ENCODE measurements around the gene AIFM3. TPM values are rescaled to one million over a fixed set of nuclear protein-coding genes. Genes with fewer than 3 reads are reported as not detected.

AIFM3 gene
- polyA plus RNA-seq, 2 of the 4 experiments (the other 2 are of a cell fraction) = 1.4 to 3.6 TPM

DNA sequence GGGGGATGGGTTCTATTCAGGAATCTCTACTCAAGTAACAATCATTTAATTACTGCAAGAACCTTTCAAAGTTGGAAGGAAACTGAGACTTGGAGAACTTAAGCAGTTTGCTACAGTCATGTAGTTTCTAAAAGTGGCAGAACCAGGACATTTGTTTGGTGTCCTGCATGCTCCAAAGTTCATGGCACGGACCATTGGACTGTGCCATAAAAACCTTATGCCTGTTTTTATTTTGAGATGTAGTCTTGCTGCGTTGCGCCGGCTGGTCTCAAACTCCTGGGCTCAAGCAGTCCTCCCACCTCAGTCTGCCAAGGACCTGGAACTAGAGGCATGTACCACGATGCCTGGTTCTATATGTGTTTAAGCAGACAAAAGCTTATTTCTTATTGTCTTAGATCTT, 18.6 kb upstream of the AIFM3 start:
- Histone ChIP-seq H3K4me1 (peaks cover 41% of the 10 kb centered on the region), H3K27ac (no peak overlapping the region), H3K4me2 (no peak overlapping the region), H3K4me3 (no peak overlapping the region), H3K9me3 (no peaks in the 10 kb centered on the region)
- TF ChIP-seq CHD2 (IDR thresholded peaks at IDR 0.05; ENCODE audit: low read length, partially characterized antibody) (no peak), JUNB (IDR thresholded peaks at IDR 0.05) (no peak), RAD21 (conservative IDR thresholded peaks at IDR 0.05 in 1 of 2, IDR thresholded peaks at IDR 0.05 in 1 of 2) (no peak), MYC (IDR thresholded peaks at IDR 0.05; ENCODE audit: borderline replicate concordance, low read length) (no peak), HEYL (CRISPR knock-in tag; IDR thresholded peaks at IDR 0.05) (no peak), HOXB13 (CRISPR knock-in tag; IDR thresholded peaks at IDR 0.05; ENCODE audit: low read depth) (no peak), RNF2 (IDR thresholded peaks at IDR 0.05; ENCODE audit: borderline replicate concordance, low read depth) (no peak), EHMT2 (IDR thresholded peaks at IDR 0.05; ENCODE audit: low read depth) (no peak), SREBF2 (IDR thresholded peaks at IDR 0.05) (no peak), EP300 (IDR thresholded peaks at IDR 0.05) (no peak), KDM5A (IDR thresholded peaks at IDR 0.05) (no peak), HDAC2 (IDR thresholded peaks at IDR 0.05) (no peak), SMC3 (IDR thresholded peaks at IDR 0.05) (no peak), ZC3H11A (IDR thresholded peaks at IDR 0.05) (no peak), NR3C1 (IDR thresholded peaks at IDR 0.05) (no peak), CBX2 (IDR thresholded peaks at IDR 0.05; ENCODE audit: borderline replicate concordance, low read depth) (no peak)
- TF ChIP-seq, protein P1, sequence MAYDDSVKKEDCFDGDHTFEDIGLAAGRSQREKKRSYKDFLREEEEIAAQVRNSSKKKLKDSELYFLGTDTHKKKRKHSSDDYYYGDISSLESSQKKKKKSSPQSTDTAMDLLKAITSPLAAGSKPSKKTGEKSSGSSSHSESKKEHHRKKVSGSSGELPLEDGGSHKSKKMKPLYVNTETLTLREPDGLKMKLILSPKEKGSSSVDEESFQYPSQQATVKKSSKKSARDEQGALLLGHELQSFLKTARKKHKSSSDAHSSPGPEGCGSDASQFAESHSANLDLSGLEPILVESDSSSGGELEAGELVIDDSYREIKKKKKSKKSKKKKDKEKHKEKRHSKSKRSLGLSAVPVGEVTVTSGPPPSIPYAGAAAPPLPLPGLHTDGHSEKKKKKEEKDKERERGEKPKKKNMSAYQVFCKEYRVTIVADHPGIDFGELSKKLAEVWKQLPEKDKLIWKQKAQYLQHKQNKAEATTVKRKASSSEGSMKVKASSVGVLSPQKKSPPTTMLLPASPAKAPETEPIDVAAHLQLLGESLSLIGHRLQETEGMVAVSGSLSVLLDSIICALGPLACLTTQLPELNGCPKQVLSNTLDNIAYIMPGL (CRISPR knock-in tag; IDR thresholded peaks at IDR 0.05; ENCODE audit: borderline replicate concordance) = no peak
- TF ChIP-seq, protein P2, sequence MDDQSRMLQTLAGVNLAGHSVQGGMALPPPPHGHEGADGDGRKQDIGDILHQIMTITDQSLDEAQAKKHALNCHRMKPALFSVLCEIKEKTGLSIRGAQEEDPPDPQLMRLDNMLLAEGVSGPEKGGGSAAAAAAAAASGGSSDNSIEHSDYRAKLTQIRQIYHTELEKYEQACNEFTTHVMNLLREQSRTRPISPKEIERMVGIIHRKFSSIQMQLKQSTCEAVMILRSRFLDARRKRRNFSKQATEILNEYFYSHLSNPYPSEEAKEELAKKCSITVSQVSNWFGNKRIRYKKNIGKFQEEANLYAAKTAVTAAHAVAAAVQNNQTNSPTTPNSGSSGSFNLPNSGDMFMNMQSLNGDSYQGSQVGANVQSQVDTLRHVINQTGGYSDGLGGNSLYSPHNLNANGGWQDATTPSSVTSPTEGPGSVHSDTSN (IDR thresholded peaks at IDR 0.05) = no peak
- TF ChIP-seq, protein P3, sequence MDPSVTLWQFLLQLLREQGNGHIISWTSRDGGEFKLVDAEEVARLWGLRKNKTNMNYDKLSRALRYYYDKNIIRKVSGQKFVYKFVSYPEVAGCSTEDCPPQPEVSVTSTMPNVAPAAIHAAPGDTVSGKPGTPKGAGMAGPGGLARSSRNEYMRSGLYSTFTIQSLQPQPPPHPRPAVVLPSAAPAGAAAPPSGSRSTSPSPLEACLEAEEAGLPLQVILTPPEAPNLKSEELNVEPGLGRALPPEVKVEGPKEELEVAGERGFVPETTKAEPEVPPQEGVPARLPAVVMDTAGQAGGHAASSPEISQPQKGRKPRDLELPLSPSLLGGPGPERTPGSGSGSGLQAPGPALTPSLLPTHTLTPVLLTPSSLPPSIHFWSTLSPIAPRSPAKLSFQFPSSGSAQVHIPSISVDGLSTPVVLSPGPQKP (IDR thresholded peaks at IDR 0.05; ENCODE audit: low read depth, low read length) = no peak
- TF ChIP-seq, protein P4, sequence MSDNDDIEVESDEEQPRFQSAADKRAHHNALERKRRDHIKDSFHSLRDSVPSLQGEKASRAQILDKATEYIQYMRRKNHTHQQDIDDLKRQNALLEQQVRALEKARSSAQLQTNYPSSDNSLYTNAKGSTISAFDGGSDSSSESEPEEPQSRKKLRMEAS (IDR thresholded peaks at IDR 0.05) = no peak
- CTCF ChIA-PET = interaction anchor here (1.4 kb wide), 1 partner anchor 63 kb away, joined by 3 read pairs; no protein-coding TSS in a partner anchor
- ATAC-seq (no peak), FAIRE-seq (no peak), DNase-seq (ENCODE audit: low read depth in 1 of 2, low spot score in 1 of 2) (no peak)
- POLR2A ChIA-PET = no interaction called here
- 78% methylated on average over 5 of the region's 5 CpGs for WGBS (ENCODE audit: missing lambda C conversion rate)

DNA sequence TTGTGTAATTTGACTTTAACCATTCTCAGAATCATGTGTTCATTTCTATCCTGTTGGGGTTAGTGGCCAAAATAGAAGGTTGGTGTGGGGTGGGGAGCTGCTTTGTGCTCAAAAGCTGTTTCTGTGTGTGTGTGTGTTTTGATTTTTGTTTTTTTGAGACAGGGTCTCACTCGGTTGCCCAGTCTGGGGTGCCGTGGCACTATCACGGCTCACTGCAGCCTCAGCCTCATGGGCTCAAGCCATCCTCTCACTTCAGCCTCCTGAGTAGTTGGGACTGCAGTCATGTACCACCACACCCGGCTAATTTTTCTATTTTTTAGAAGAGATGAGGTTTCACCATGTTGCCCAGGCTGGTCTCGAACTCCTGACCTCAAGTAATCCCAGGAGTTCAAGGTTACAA, 18.1 kb upstream of the AIFM3 start:
- no peak overlapping the region for H3K27ac ChIP-seq
- H3K9me3 ChIP-seq = no peaks in the 10 kb centered on the region
- no peak overlapping the region for H3K4me2 ChIP-seq
- POLR2A ChIA-PET = no interaction called here
- TF ChIP-seq TP53 (CRISPR knock-in tag; IDR thresholded peaks at IDR 0.05) (no peak), HDAC2 (IDR thresholded peaks at IDR 0.05) (no peak), NR3C1 (IDR thresholded peaks at IDR 0.05) (no peak), CBX8 (IDR thresholded peaks at IDR 0.05) (no peak), GATA3 (IDR thresholded peaks at IDR 0.05; ENCODE audit: borderline replicate concordance) (no peak), HEYL (CRISPR knock-in tag; IDR thresholded peaks at IDR 0.05) (no peak), RCOR1 (IDR thresholded peaks at IDR 0.05; ENCODE audit: low read depth, low read length) (no peak), EP300 (IDR thresholded peaks at IDR 0.05) (no peak), CBX2 (IDR thresholded peaks at IDR 0.05; ENCODE audit: borderline replicate concordance, low read depth) (no peak), EHMT2 (IDR thresholded peaks at IDR 0.05; ENCODE audit: low read depth) (no peak)
- TF ChIP-seq, protein P5, sequence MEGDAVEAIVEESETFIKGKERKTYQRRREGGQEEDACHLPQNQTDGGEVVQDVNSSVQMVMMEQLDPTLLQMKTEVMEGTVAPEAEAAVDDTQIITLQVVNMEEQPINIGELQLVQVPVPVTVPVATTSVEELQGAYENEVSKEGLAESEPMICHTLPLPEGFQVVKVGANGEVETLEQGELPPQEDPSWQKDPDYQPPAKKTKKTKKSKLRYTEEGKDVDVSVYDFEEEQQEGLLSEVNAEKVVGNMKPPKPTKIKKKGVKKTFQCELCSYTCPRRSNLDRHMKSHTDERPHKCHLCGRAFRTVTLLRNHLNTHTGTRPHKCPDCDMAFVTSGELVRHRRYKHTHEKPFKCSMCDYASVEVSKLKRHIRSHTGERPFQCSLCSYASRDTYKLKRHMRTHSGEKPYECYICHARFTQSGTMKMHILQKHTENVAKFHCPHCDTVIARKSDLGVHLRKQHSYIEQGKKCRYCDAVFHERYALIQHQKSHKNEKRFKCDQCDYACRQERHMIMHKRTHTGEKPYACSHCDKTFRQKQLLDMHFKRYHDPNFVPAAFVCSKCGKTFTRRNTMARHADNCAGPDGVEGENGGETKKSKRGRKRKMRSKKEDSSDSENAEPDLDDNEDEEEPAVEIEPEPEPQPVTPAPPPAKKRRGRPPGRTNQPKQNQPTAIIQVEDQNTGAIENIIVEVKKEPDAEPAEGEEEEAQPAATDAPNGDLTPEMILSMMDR (IDR thresholded peaks at IDR 0.05) = no peak
- TF ChIP-seq, protein P6, sequence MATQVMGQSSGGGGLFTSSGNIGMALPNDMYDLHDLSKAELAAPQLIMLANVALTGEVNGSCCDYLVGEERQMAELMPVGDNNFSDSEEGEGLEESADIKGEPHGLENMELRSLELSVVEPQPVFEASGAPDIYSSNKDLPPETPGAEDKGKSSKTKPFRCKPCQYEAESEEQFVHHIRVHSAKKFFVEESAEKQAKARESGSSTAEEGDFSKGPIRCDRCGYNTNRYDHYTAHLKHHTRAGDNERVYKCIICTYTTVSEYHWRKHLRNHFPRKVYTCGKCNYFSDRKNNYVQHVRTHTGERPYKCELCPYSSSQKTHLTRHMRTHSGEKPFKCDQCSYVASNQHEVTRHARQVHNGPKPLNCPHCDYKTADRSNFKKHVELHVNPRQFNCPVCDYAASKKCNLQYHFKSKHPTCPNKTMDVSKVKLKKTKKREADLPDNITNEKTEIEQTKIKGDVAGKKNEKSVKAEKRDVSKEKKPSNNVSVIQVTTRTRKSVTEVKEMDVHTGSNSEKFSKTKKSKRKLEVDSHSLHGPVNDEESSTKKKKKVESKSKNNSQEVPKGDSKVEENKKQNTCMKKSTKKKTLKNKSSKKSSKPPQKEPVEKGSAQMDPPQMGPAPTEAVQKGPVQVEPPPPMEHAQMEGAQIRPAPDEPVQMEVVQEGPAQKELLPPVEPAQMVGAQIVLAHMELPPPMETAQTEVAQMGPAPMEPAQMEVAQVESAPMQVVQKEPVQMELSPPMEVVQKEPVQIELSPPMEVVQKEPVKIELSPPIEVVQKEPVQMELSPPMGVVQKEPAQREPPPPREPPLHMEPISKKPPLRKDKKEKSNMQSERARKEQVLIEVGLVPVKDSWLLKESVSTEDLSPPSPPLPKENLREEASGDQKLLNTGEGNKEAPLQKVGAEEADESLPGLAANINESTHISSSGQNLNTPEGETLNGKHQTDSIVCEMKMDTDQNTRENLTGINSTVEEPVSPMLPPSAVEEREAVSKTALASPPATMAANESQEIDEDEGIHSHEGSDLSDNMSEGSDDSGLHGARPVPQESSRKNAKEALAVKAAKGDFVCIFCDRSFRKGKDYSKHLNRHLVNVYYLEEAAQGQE (IDR thresholded peaks at IDR 0.05) = no peak
- TF ChIP-seq, protein P1 (CRISPR knock-in tag; IDR thresholded peaks at IDR 0.05; ENCODE audit: borderline replicate concordance) = no peak
- 92% methylated on average over 5 of the region's 5 CpGs for WGBS (ENCODE audit: missing lambda C conversion rate)
- peaks cover 44% of the 10 kb centered on the region for H3K4me1 ChIP-seq
- FAIRE-seq = no peak
- H3K4me3 ChIP-seq = no peak overlapping the region
- ATAC-seq = no peak
- no peak for DNase-seq (ENCODE audit: low read depth in 1 of 2, low spot score in 1 of 2)
- CTCF ChIA-PET = interaction anchor here (1.4 kb wide), 1 partner anchor 64 kb away, joined by 3 read pairs; no protein-coding TSS in a partner anchor

Data from A549 (cell line).